Calu3 (cell line): ENCODE data around the gene HDAC4. TPM values are rescaled to one million over a fixed set of nuclear protein-coding genes. Genes with fewer than 3 reads are reported as not detected.
A peak's percentile ranks its signal among the peaks of the same experiment; 100 is the strongest.

Source experiments
- BruUV-seq: library from RNA; stranded (reverse); fragments of 400-500 nt; replicated peaks from 2 replicates; lab custom pipeline; 2021; lab: Mats Ljungman, UMichigan
- CTCF ChIA-PET: fragments of 300-600 bp; sonication (Branson Sonifier 250); formaldehyde crosslinking; loops from one replicate; lab custom pipeline; 2022; ENCODE audit warnings: antibody characterized with exemption; lab: Charles Lee
- DNase-seq: peaks from one replicate; pipeline ENCODE4 v3.0.0; 2022
- H3K27ac Mint-ChIP-seq: one replicate; pipeline ENCODE4 v1.8.0; 2022; ENCODE audit warnings: mixed read lengths; ENCODE audit not compliant: unreplicated experiment
- H3K27me3 Mint-ChIP-seq: one replicate; pipeline ENCODE4 v1.8.0; 2022; ENCODE audit warnings: mixed read lengths; ENCODE audit not compliant: unreplicated experiment
- H3K36me3 Mint-ChIP-seq: one replicate; pipeline ENCODE4 v1.8.0; 2022; ENCODE audit warnings: mild to moderate bottlenecking, moderate library complexity, mixed read lengths; ENCODE audit not compliant: insufficient read depth, unreplicated experiment
- H3K4me1 Mint-ChIP-seq: one replicate; pipeline ENCODE4 v1.8.0; 2022; ENCODE audit warnings: mild to moderate bottlenecking, low read depth, mixed read lengths; ENCODE audit not compliant: unreplicated experiment
- H3K4me3 Mint-ChIP-seq: one replicate; pipeline ENCODE4 v1.8.0; 2022; ENCODE audit warnings: mild to moderate bottlenecking, low read depth, moderate library complexity, mixed read lengths; ENCODE audit not compliant: unreplicated experiment
- H3K9me3 Mint-ChIP-seq: one replicate; pipeline ENCODE4 v1.8.0; 2022; ENCODE audit warnings: low read depth, mixed read lengths; ENCODE audit not compliant: unreplicated experiment
- CTCF ChIP-seq: fragments of 200-600 bp; IDR thresholded peaks from one replicate; pipeline ENCODE4 v1.8.0; 2022; ENCODE audit warnings: antibody characterized with exemption; ENCODE audit not compliant: unreplicated experiment
- intact Hi-C: fragments of 100-400 bp; cut with micrococcal nuclease; formaldehyde crosslinking; loops from one replicate; pipeline ENCODE4 v1.10.0; 2022; ENCODE audit not compliant: unreplicated experiment
- total RNA-seq: library from RNA; stranded (reverse); gene quantifications from 2 replicates; pipeline ENCODE4 v1.2.3, GENCODE V29; 2022

Gene HDAC4
- total RNA-seq, 1 experiment from 2014 or later, result 39.6 TPM

- H3K4me3 Mint-ChIP-seq, result peak overlapping the region; percentile 19
- CTCF ChIA-PET, result interaction anchor here (0.6 kb wide), 2 partner anchors 247 to 1877 kb away, joined by 3 to 5 read pairs; no protein-coding TSS in a partner anchor
Measured at GRCh38 chr2:239296020-239296932, 104.5 kb downstream of the HDAC4 start.

GRCh38 chr2:239295377-239296019 lies 105.3 kb downstream of the HDAC4 start:
- no peak for TF ChIP-seq CTCF
- intact Hi-C loops, result no loop called here
- no peaks in the 10 kb centered on the region for H3K36me3 Mint-ChIP-seq
- no peak for DNase-seq
- H3K9me3 Mint-ChIP-seq, result no peaks in the 10 kb centered on the region
- CTCF ChIA-PET, result no interaction called here
- H3K27ac Mint-ChIP-seq, result peak overlapping the region; percentile 25
- no TSS peak for BruUV-seq
- peaks cover 51% of the 10 kb centered on the region for H3K4me1 Mint-ChIP-seq
- H3K4me3 Mint-ChIP-seq, result no peak overlapping the region
- H3K27me3 Mint-ChIP-seq, result no peaks in the 10 kb centered on the region

More at GRCh38 chr2:239296020-239296932, 104.5 kb downstream of the HDAC4 start:
- no TSS peak for BruUV-seq
- H3K36me3 Mint-ChIP-seq, result peaks cover 4% of the 10 kb centered on the region
- H3K27me3 Mint-ChIP-seq, result no peaks in the 10 kb centered on the region
- no peak for TF ChIP-seq CTCF
- DNase-seq, result no peak
- peak overlapping the region; percentile 25 for H3K27ac Mint-ChIP-seq
- H3K9me3 Mint-ChIP-seq, result no peaks in the 10 kb centered on the region
- peaks cover 51% of the 10 kb centered on the region for H3K4me1 Mint-ChIP-seq
- intact Hi-C loops, result no loop called here

GRCh38 chr2:239294571-239295054 lies 106.2 kb downstream of the HDAC4 start:
- DNase-seq, result no peak
- CTCF ChIA-PET, result no interaction called here
- intact Hi-C loops, result no loop called here
- Mint-ChIP-seq H3K27me3 (no peaks in the 10 kb centered on the region), H3K36me3 (no peaks in the 10 kb centered on the region), H3K9me3 (no peaks in the 10 kb centered on the region), H3K4me1 (peaks cover 51% of the 10 kb centered on the region), H3K27ac (peak overlapping the region; percentile 19), H3K4me3 (no peak overlapping the region)
- TF ChIP-seq CTCF, result no peak
- BruUV-seq, result no TSS peak

- no peak for DNase-seq
- Mint-ChIP-seq H3K9me3 (no peaks in the 10 kb centered on the region), H3K36me3 (no peaks in the 10 kb centered on the region), H3K27me3 (no peaks in the 10 kb centered on the region), H3K4me1 (peaks cover 44% of the 10 kb centered on the region), H3K27ac (peak overlapping the region; percentile 19), H3K4me3 (no peak overlapping the region)
- no TSS peak for BruUV-seq
- CTCF ChIA-PET, result no interaction called here
- TF ChIP-seq CTCF, result no peak
- intact Hi-C loops, result no loop called here
Measured at GRCh38 chr2:239293775-239294430, 106.9 kb downstream of the HDAC4 start.
